ENCODE data around the gene ERBB4. TPM values are rescaled to one million over a fixed set of nuclear protein-coding genes. Genes with fewer than 3 reads are reported as not detected.
"Not testable (repeated sequence)": the region's sequence is repeated elsewhere in the genome, so short reads cannot be mapped to it uniquely, and the experiment has no call there.

ERBB4 gene
- total RNA-seq, 4 donors from 2014 or later = 0.26 to 13.3 (median 2.4) TPM

GRCh38 chr2:212465456-212465855, 73.1 kb downstream of the ERBB4 start:
- no peak for DNase-seq
- no peaks in the 10 kb centered on the region for H3K27me3 ChIP-seq
- no peak overlapping the region for H3K4me3 ChIP-seq
- H3K9me3 ChIP-seq = no peaks in the 10 kb centered on the region
- H3K36me3 ChIP-seq = no peaks in the 10 kb centered on the region
- no peak overlapping the region for H3K27ac ChIP-seq
- TF ChIP-seq CTCF (IDR thresholded peaks at IDR 0.05) (no peak), POLR2A (IDR thresholded peaks at IDR 0.05) (no peak)
- H3K4me1 ChIP-seq = no peaks in the 10 kb centered on the region
- intact Hi-C loops (cut with DNase I; ENCODE audit: low total_unique reads) = no loop called here

DNA sequence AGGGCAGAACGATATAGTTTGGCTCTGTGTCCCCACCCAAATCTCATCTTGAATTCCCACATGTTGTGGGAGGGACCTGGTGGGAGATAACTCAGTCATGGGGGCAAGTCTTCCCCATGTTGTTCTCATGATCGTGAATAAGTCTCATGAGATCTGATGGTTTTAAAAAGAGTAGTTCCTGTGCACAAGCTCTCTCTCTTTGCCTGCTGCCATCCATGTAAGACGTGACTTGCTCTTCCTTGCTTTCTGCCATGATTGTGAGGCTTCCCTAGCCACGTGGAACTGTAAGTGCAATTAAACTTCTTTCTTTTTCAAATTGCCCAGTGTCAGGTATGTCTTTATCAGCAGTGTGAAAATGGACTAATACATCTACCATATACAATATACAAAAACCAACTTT, 76.9 kb downstream of the ERBB4 start:
- intact Hi-C loops (cut with DNase I; ENCODE audit: low total_unique reads); H3K4me1 ChIP-seq; H3K4me3 ChIP-seq; DNase-seq; H3K27ac ChIP-seq; H3K36me3 ChIP-seq; H3K9me3 ChIP-seq; H3K27me3 ChIP-seq: not testable (repeated sequence)

DNA sequence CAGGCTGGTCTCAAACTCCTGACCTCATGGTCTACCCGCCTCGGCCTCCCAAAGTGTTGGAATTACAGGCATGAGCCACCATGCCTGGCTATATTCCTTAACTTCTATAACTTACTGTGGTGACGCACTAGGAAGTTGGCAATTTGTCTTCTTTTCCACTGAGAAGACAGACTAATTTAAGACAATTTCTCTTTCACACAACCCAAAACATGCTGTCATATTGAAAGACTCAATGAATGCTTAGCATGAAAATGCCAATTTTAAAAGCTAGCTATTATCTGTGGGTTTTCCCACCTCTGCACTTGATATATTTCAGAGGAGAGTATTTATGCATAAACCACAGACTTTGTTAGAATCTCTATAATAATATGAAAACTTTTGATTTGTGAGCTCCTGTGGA, 84.5 kb downstream of the ERBB4 start:
- TF ChIP-seq CTCF (IDR thresholded peaks at IDR 0.05) (no peak), POLR2A (IDR thresholded peaks at IDR 0.05) (no peak)
- no peak overlapping the region for H3K4me3 ChIP-seq
- no peaks in the 10 kb centered on the region for H3K4me1 ChIP-seq
- H3K27ac ChIP-seq = no peak overlapping the region
- H3K36me3 ChIP-seq = no peaks in the 10 kb centered on the region
- H3K9me3 ChIP-seq = no peaks in the 10 kb centered on the region
- intact Hi-C loops (cut with DNase I; ENCODE audit: low total_unique reads) = no loop called here
- H3K27me3 ChIP-seq = no peaks in the 10 kb centered on the region
- DNase-seq = no peak

- Histone ChIP-seq H3K27me3 (no peaks in the 10 kb centered on the region), H3K4me1 (no peaks in the 10 kb centered on the region), H3K9me3 (no peaks in the 10 kb centered on the region), H3K27ac (no peak overlapping the region), H3K36me3 (no peaks in the 10 kb centered on the region), H3K4me3 (no peak overlapping the region)
- intact Hi-C loops (cut with DNase I; ENCODE audit: low total_unique reads) = no loop called here
- no peak for TF ChIP-seq CTCF (IDR thresholded peaks at IDR 0.05)
- no peak for TF ChIP-seq POLR2A (IDR thresholded peaks at IDR 0.05)
- DNase-seq = no peak
Observed at GRCh38 chr2:212451786-212452231, 86.8 kb downstream of the ERBB4 start.

DNA sequence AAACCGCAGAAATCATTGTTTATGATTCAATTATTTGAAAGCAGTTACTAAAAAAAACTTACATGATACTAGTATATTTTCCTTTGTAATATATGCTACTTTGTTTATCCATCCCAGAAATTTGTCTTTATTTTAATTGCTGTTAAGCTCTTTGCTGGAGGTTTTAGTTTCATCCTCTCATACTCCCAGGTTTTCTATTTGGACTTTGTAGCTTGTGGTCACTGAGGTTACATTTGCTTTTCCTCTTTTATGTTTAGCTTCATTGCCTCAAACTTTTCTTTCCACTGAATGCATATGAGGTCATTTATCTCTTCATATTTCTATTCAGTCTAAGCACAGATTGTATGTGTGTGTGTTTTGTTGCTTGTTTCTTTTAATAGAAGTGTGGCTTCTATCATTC, 89.9 kb downstream of the ERBB4 start:
- Histone ChIP-seq H3K4me1 (no peaks in the 10 kb centered on the region), H3K27ac (no peak overlapping the region), H3K9me3 (no peaks in the 10 kb centered on the region), H3K4me3 (no peak overlapping the region), H3K27me3 (no peaks in the 10 kb centered on the region), H3K36me3 (no peaks in the 10 kb centered on the region)
- no peak for TF ChIP-seq CTCF (IDR thresholded peaks at IDR 0.05)
- no peak for TF ChIP-seq POLR2A (IDR thresholded peaks at IDR 0.05)
- DNase-seq = no peak
- intact Hi-C loops (cut with DNase I; ENCODE audit: low total_unique reads) = no loop called here

GRCh38 chr2:212441821-212442220, 96.8 kb downstream of the ERBB4 start:
- no peak for DNase-seq
- Histone ChIP-seq H3K4me1 (no peaks in the 10 kb centered on the region), H3K27me3 (no peaks in the 10 kb centered on the region), H3K27ac (no peak overlapping the region), H3K4me3 (no peak overlapping the region), H3K9me3 (no peaks in the 10 kb centered on the region), H3K36me3 (no peaks in the 10 kb centered on the region)
- intact Hi-C loops (cut with DNase I; ENCODE audit: low total_unique reads) = no loop called here
- TF ChIP-seq POLR2A (IDR thresholded peaks at IDR 0.05) = no peak
- TF ChIP-seq CTCF (IDR thresholded peaks at IDR 0.05) = no peak

Measured in uterus (tissue), 4 donors.